Caco-2 (cell line): ENCODE results near the gene WWC2. TPM values are rescaled to one million over a fixed set of nuclear protein-coding genes. Genes with fewer than 3 reads are reported as not detected.

Source experiments
- BruUV-seq: library from RNA; stranded (reverse); fragments of 400-500 nt; replicated peaks from 2 replicates; lab custom pipeline; 2021; lab: Mats Ljungman, UMichigan
- CTCF ChIA-PET: fragments of 300-600 bp; sonication (Branson Sonifier 250); formaldehyde crosslinking; loops from one replicate; lab custom pipeline; 2022; ENCODE audit warnings: antibody characterized with exemption; lab: Charles Lee
- POLR2A ChIA-PET: fragments of 300-600 bp; sonication (Branson Sonifier 250); formaldehyde crosslinking; loops from one replicate; lab custom pipeline; 2022; ENCODE audit warnings: antibody characterized with exemption; lab: Charles Lee
- DNase-seq, 2 experiments: peaks; one replicate each; pipeline versions ENCODE4 v3.0.0 to v3.0.0-alpha.2; 2020 to 2022
- H3K27me3 ChIP-seq: replicated peaks from 2 replicates; pipeline ENCODE4 v1.6.0; 2011; ENCODE audit warnings: low read length; ENCODE audit not compliant: control insufficient read depth, insufficient read depth
- H3K36me3 ChIP-seq: 2 replicates; pipeline ENCODE4 v1.5.1; 2011; ENCODE audit warnings: low read length; ENCODE audit not compliant: control insufficient read depth, insufficient read depth
- H3K4me1 ChIP-seq: fragments of 250-450 bp; sonication (Bioruptor Pico); 2 replicates; pipeline ENCODE4 v1.5.1; 2020; ENCODE audit warnings: mild to moderate bottlenecking
- H3K4me3 ChIP-seq: 2 replicates; pipeline ENCODE4 v1.5.1; 2011; ENCODE audit warnings: low read depth, mild to moderate bottlenecking, control low read depth, low read length
- H3K9me3 ChIP-seq: fragments of 250-450 bp; sonication (Bioruptor Pico); 2 replicates; pipeline ENCODE4 v1.5.1; 2020; ENCODE audit warnings: mild to moderate bottlenecking, moderate library complexity
- H3K27ac Mint-ChIP-seq: one replicate; pipeline ENCODE4 v1.8.0; 2022; ENCODE audit warnings: mixed read lengths; ENCODE audit not compliant: unreplicated experiment
- H3K27me3 Mint-ChIP-seq: one replicate; pipeline ENCODE4 v1.8.0; 2022; ENCODE audit warnings: mixed read lengths; ENCODE audit not compliant: insufficient read depth, unreplicated experiment
- H3K36me3 Mint-ChIP-seq: one replicate; pipeline ENCODE4 v1.8.0; 2022; ENCODE audit warnings: mild to moderate bottlenecking, mixed read lengths; ENCODE audit not compliant: insufficient read depth, unreplicated experiment
- H3K4me1 Mint-ChIP-seq: one replicate; pipeline ENCODE4 v1.8.0; 2022; ENCODE audit warnings: low read depth, mixed read lengths; ENCODE audit not compliant: unreplicated experiment
- H3K4me3 Mint-ChIP-seq: one replicate; pipeline ENCODE4 v1.8.0; 2022; ENCODE audit warnings: mild to moderate bottlenecking, moderate library complexity, mixed read lengths; ENCODE audit not compliant: unreplicated experiment
- H3K9me3 Mint-ChIP-seq: one replicate; pipeline ENCODE4 v1.8.0; 2022; ENCODE audit warnings: mixed read lengths; ENCODE audit not compliant: unreplicated experiment
- intact Hi-C: fragments of 100-400 bp; cut with micrococcal nuclease; formaldehyde crosslinking; loops from one replicate; pipeline ENCODE4 v1.10.0; 2022; ENCODE audit not compliant: unreplicated experiment
- total RNA-seq: library from RNA; stranded (reverse); gene quantifications from 2 replicates; pipeline ENCODE4 v1.2.3, GENCODE V29; 2022
- TF ChIP-seq, protein P1 (sequence below), 2 experiments: fragments of 200-600 bp in 1 of 2; IDR thresholded peaks; 1 replicate in 1 of 2; 2 replicates in 1 of 2; pipeline versions ENCODE4 v1.5.1 to v1.8.0; 2011 to 2022; ENCODE audit warnings: antibody characterized with exemption in 1 of 2, control low read depth in 1 of 2, inconsistent platforms in 1 of 2, low read depth in 1 of 2, low read length in 1 of 2, mild to moderate bottlenecking in 1 of 2, moderate library complexity in 1 of 2; ENCODE audit not compliant: insufficient read depth in 1 of 2, severe bottlenecking in 1 of 2, unreplicated experiment in 1 of 2

The WWC2 gene
- total RNA-seq, 1 experiment from 2014 or later = 126 TPM

DNA sequence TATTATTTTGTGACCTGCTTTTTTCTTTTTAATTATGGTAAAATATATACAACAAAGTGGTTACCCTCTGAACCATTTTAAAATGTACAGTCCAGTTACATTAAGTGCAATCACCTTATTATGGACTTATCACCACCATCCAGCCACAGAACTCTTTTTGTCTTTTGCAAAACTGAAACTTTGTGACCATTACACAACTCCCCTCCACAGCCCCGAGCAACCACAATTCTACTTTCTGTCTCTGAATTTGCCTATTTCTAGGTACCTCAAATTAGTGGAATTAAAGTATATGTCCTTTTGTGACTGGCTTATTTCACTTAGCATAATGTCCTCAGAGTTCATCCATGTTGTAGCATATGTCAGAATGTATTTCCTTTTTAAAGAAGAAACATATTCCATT lies 39.3 kb upstream of the WWC2 start:
- no TSS peak for BruUV-seq

DNA sequence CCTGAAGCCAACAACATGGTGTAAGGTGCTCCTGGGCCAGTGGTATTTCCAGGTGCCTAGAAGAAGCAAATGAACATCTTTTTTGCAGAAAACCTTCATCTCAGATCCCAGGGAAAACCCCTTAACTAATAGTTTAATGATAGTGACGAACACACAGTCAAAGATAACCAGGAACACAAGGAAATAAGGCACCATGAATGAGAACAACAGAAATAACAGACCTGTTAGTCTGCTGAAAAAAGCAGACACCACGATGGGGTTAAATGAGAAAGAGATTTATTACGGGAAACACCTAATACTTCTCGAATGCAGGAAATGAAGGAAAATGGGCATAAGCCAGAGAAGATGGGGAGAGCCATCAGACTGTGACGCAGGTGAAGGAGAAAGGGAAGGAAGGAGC lies 30.6 kb upstream of the WWC2 start:
- 0 out of 2 replicates have a peak, but pooled peaks cover 4% of the 10 kb centered on the region for H3K9me3 ChIP-seq
- CTCF ChIA-PET = no interaction called here
- peaks cover 5% of the 10 kb centered on the region for H3K4me1 Mint-ChIP-seq
- no peaks in the 10 kb centered on the region for H3K27me3 ChIP-seq
- POLR2A ChIA-PET = no interaction called here
- H3K36me3 ChIP-seq = no peaks in the 10 kb centered on the region
- no peak for DNase-seq
- H3K4me1 ChIP-seq = peaks cover 4% of the 10 kb centered on the region; the same call in 1 of the 2 replicates
- H3K4me3 ChIP-seq = no peak overlapping the region
- H3K9me3 Mint-ChIP-seq = peaks cover 21% of the 10 kb centered on the region
- no peaks in the 10 kb centered on the region for H3K36me3 Mint-ChIP-seq
- no peak overlapping the region for H3K4me3 Mint-ChIP-seq
- intact Hi-C loops = no loop called here
- no peaks in the 10 kb centered on the region for H3K27me3 Mint-ChIP-seq
- H3K27ac Mint-ChIP-seq = no peak overlapping the region
- BruUV-seq = no TSS peak
- TF ChIP-seq, protein P1, sequence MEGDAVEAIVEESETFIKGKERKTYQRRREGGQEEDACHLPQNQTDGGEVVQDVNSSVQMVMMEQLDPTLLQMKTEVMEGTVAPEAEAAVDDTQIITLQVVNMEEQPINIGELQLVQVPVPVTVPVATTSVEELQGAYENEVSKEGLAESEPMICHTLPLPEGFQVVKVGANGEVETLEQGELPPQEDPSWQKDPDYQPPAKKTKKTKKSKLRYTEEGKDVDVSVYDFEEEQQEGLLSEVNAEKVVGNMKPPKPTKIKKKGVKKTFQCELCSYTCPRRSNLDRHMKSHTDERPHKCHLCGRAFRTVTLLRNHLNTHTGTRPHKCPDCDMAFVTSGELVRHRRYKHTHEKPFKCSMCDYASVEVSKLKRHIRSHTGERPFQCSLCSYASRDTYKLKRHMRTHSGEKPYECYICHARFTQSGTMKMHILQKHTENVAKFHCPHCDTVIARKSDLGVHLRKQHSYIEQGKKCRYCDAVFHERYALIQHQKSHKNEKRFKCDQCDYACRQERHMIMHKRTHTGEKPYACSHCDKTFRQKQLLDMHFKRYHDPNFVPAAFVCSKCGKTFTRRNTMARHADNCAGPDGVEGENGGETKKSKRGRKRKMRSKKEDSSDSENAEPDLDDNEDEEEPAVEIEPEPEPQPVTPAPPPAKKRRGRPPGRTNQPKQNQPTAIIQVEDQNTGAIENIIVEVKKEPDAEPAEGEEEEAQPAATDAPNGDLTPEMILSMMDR (IDR thresholded peaks at IDR 0.05; ENCODE audit: insufficient read depth in 1 of 2, low read depth in 1 of 2, low read length in 1 of 2, severe bottlenecking in 1 of 2, unreplicated experiment in 1 of 2) = no peak

More for the DNA sequence above, 39.3 kb upstream of the WWC2 start:
- Mint-ChIP-seq H3K27me3 (peaks cover 4% of the 10 kb centered on the region), H3K4me1 (peaks cover 7% of the 10 kb centered on the region), H3K9me3 (peaks cover 18% of the 10 kb centered on the region), H3K36me3 (no peaks in the 10 kb centered on the region), H3K27ac (no peak overlapping the region), H3K4me3 (no peak overlapping the region)
- TF ChIP-seq, protein P1 (IDR thresholded peaks at IDR 0.05; ENCODE audit: insufficient read depth in 1 of 2, low read depth in 1 of 2, low read length in 1 of 2, severe bottlenecking in 1 of 2, unreplicated experiment in 1 of 2) = no peak
- DNase-seq = no peak
- H3K27me3 ChIP-seq = no peaks in the 10 kb centered on the region
- intact Hi-C loops = no loop called here
- peaks cover 4% of the 10 kb centered on the region; the same call in 1 of the 2 replicates for H3K9me3 ChIP-seq
- POLR2A ChIA-PET = no interaction called here
- CTCF ChIA-PET = no interaction called here
- H3K4me3 ChIP-seq = no peak overlapping the region
- H3K4me1 ChIP-seq = no peaks in the 10 kb centered on the region; the same call in 1 of the 2 replicates
- no peaks in the 10 kb centered on the region for H3K36me3 ChIP-seq

DNA sequence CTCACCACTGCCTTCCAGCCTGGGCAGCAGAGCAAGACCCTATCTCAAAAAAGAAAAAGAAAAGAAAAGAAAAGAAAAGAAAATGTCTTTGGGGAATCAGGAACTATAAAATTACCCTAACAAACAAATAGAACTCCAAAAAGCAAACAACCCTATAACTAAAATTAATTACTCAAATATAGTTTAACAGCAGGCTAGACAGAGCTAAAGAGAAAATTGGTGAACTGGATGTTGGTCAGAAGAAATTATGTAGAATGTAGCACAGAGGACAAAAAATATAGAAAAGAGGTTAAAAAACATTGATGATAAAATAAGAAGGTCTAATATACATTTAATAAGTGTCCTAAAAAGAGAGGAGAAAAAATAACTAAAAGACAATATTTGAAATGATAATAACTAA lies 27.8 kb upstream of the WWC2 start:
- Mint-ChIP-seq H3K27me3 (no peaks in the 10 kb centered on the region), H3K4me1 (peaks cover 29% of the 10 kb centered on the region), H3K4me3 (no peak overlapping the region), H3K36me3 (no peaks in the 10 kb centered on the region), H3K9me3 (peaks cover 21% of the 10 kb centered on the region), H3K27ac (no peak overlapping the region)
- H3K27me3 ChIP-seq = no peaks in the 10 kb centered on the region
- ChIA-PET CTCF (no interaction called here), POLR2A (no interaction called here)
- H3K4me1 ChIP-seq = peaks cover 31% of the 10 kb centered on the region
- no TSS peak for BruUV-seq
- DNase-seq = no peak
- intact Hi-C loops = loop anchor here (5.0 kb wide), 1 partner anchor 336 kb away; no protein-coding TSS in a partner anchor
- no peaks in the 10 kb centered on the region for H3K36me3 ChIP-seq
- 0 out of 2 replicates have a peak, but pooled peaks cover 4% of the 10 kb centered on the region for H3K9me3 ChIP-seq
- TF ChIP-seq, protein P1 (IDR thresholded peaks at IDR 0.05; ENCODE audit: insufficient read depth in 1 of 2, low read depth in 1 of 2, low read length in 1 of 2, severe bottlenecking in 1 of 2, unreplicated experiment in 1 of 2) = no peak
- no peak overlapping the region for H3K4me3 ChIP-seq
